Measurements from ENCODE around the gene ZNF879. TPM values are rescaled to one million over a fixed set of nuclear protein-coding genes. Genes with fewer than 3 reads are reported as not detected.

Gene ZNF879
- total RNA-seq, 1 donor from 2014 or later: 4.4 TPM

GRCh38 chr5:178992291-178992895 lies 31.2 kb upstream of the ZNF879 start:
- Histone ChIP-seq H3K4me3 (ENCODE audit: low read depth, low read length) (no peak overlapping the region), H3K36me3 (ENCODE audit: control insufficient read depth, insufficient read depth, low read length) (no peaks in the 10 kb centered on the region), H3K27me3 (ENCODE audit: control insufficient read depth, insufficient read depth, low read length) (peaks cover 19% of the 10 kb centered on the region)
- no peak for DNase-seq (ENCODE audit: low read depth)
- TF ChIP-seq CTCF (IDR thresholded peaks at IDR 0.05; ENCODE audit: insufficient read depth, low read length, poor library complexity, severe bottlenecking): no peak

GRCh38 chr5:178993236-178993765 lies 30.3 kb upstream of the ZNF879 start:
- Histone ChIP-seq H3K4me3 (ENCODE audit: low read depth, low read length) (no peak overlapping the region), H3K27me3 (ENCODE audit: control insufficient read depth, insufficient read depth, low read length) (peaks cover 19% of the 10 kb centered on the region), H3K36me3 (ENCODE audit: control insufficient read depth, insufficient read depth, low read length) (no peaks in the 10 kb centered on the region)
- DNase-seq (ENCODE audit: low read depth): no peak
- TF ChIP-seq CTCF (IDR thresholded peaks at IDR 0.05; ENCODE audit: insufficient read depth, low read length, poor library complexity, severe bottlenecking): no peak

DNA sequence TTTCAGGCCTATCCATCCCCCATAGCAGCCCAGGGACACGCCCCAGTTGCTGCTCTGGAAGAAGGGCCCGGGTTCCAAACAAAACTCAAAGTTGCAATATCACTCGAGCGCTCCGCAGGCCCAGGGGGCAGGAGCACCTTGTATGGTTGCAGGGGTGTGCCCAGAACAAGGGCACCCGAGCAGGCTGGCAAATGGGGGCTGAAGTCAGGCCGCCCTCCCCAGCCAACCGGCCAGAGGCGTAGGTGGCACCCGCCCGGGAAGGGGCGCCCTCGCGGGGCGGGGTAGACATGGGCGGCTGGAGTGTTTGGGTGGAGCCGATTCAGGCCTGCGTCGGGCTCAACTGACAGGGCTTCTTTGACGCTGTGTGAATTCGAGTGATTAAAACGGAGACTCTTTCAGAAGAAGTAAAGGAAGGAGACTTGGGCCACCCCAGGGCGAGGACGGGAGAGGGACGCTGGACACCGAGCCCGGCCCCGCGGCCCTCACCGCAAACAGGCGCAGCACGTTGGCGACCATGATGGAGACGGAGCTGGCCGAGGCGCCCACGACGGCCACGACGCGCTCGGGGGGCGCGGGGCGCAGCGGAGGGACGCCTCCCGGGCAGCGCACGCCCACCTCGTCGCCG lies 29.5 kb upstream of the ZNF879 start:
- Histone ChIP-seq H3K27me3 (ENCODE audit: control insufficient read depth, insufficient read depth, low read length) (peaks cover 19% of the 10 kb centered on the region), H3K36me3 (ENCODE audit: control insufficient read depth, insufficient read depth, low read length) (no peaks in the 10 kb centered on the region), H3K4me3 (ENCODE audit: low read depth, low read length) (no peak overlapping the region)
- DNase-seq (ENCODE audit: low read depth): no peak
- TF ChIP-seq CTCF (IDR thresholded peaks at IDR 0.05; ENCODE audit: insufficient read depth, low read length, poor library complexity, severe bottlenecking): no peak

DNA sequence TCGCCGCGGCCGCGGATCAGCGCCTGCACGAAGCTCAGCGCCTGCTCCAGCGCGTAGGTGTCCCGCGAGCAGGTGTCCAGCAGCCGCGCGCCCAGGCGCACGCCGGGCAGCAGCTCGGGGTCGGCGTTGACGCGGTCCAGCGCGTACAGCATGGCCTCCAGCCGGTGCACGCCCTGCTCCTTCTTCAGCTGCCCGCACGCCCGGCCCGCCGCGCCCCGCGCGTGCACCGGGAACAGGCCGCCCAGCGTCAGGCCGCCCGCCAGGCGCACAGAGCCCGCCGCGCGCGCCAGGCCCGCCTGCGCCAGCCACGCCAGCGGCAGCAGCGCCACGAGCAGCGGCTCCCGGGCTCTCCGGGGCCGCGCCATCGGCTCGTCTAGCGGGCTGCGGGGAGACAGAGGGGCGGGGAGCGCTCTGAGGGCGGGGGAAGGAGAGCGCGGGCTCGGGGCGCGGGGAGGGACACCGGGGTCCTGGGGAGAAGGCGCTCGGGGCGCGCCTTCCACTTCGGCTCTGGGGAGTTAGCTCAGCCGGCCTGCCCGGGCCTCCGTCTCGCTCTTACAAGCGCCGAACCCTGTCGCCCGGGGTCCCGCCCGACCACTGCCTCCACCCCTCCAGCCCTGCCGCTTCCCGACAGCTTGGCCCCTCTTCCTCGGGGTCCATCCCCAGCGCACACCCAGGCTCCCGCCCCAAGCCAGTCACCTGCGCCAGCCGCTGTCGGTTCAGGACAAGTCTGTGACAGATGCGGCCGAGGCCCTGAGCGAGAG lies 28.8 kb upstream of the ZNF879 start, which contains the start of gene GRM6:
TSS of gene GRM6 (minus strand) at position 741 of the 761 bp plus-strand sequence. CDS start at position 365, 376 bp downstream.
- DNase-seq (ENCODE audit: low read depth): no peak
- no peak within 1 kb of the TSS for H3K4me3 ChIP-seq (ENCODE audit: low read depth, low read length)
- no peak for TF ChIP-seq CTCF (IDR thresholded peaks at IDR 0.05; ENCODE audit: insufficient read depth, low read length, poor library complexity, severe bottlenecking)
- H3K27me3 ChIP-seq (ENCODE audit: control insufficient read depth, insufficient read depth, low read length): peaks cover 19% of the 10 kb centered on the region
- H3K36me3 ChIP-seq (ENCODE audit: control insufficient read depth, insufficient read depth, low read length): no peaks in the 10 kb centered on the region

DNA sequence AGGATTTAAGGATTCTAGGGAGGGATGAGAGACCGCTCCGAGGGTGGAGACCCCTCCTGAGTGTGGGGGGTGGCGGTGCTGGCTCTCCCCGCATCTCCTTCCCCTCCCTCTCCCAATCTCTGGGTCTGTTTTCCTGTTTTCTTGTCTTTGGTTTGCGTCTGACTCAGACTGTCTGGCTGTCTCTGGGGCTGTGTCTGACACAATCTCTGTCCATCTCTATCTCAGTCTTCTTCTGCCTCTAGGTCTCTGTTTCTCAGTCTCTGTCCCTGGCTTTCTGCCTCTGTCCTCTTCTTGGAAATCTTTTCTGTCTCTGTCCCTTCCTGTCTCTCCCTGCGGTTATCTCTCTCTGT lies 28.3 kb upstream of the ZNF879 start:
- TF ChIP-seq CTCF (IDR thresholded peaks at IDR 0.05; ENCODE audit: insufficient read depth, low read length, poor library complexity, severe bottlenecking): no peak
- no peaks in the 10 kb centered on the region for H3K36me3 ChIP-seq (ENCODE audit: control insufficient read depth, insufficient read depth, low read length)
- no peak overlapping the region for H3K4me3 ChIP-seq (ENCODE audit: low read depth, low read length)
- DNase-seq (ENCODE audit: low read depth): no peak
- peaks cover 19% of the 10 kb centered on the region for H3K27me3 ChIP-seq (ENCODE audit: control insufficient read depth, insufficient read depth, low read length)

Data from kidney epithelial cell (primary cell).